ENCODE results near the gene B3GNT4. TPM values are rescaled to one million over a fixed set of nuclear protein-coding genes. Genes with fewer than 3 reads are reported as not detected.

Gene B3GNT4
- total RNA-seq, 2 donors from 2014 or later: 1.6 to 1.8 TPM

- no peak for TF ChIP-seq CTCF (conservative IDR thresholded peaks at IDR 0.05)
- no peaks in the 10 kb centered on the region for H3K27me3 ChIP-seq (ENCODE audit: control insufficient read depth, insufficient read depth, low read length, poor library complexity, severe bottlenecking)
- 93 to 95% methylated on average over 4 of the region's 4 CpGs for WGBS, 2 experiments (ENCODE audit: insufficient coverage in 1 of 2, insufficient read length in 1 of 2)
- H3K9me3 Mint-ChIP-seq: peaks cover 3% of the 10 kb centered on the region
- no peaks in the 10 kb centered on the region for H3K9me3 ChIP-seq (ENCODE audit: control insufficient read depth, low read length)
- H3K4me3 ChIP-seq (ENCODE audit: low read length): no peak overlapping the region
- H3K4me3 Mint-ChIP-seq: no peak overlapping the region
- no peaks in the 10 kb centered on the region for H3K36me3 ChIP-seq (ENCODE audit: control insufficient read depth, insufficient read depth, low read length)
- H3K27ac ChIP-seq (ENCODE audit: low read depth, low read length): no peak overlapping the region
- peaks cover 16% of the 10 kb centered on the region for H3K27me3 Mint-ChIP-seq (ENCODE audit: insufficient read depth)
- H3K36me3 Mint-ChIP-seq (ENCODE audit: low read depth): no peaks in the 10 kb centered on the region
- no peak overlapping the region for H3K27ac Mint-ChIP-seq
- no peaks in the 10 kb centered on the region for H3K4me1 ChIP-seq (ENCODE audit: control insufficient read depth, insufficient read depth, low read length)
- H3K9ac ChIP-seq (ENCODE audit: extremely low read depth, low read length, poor library complexity, severe bottlenecking): no peak overlapping the region
- no peaks in the 10 kb centered on the region for H3K4me1 Mint-ChIP-seq
- peak; percentile 21 for DNase-seq
Observed at GRCh38 chr12:122195405-122195804, 8.1 kb upstream of the B3GNT4 start.

- H3K9me3 Mint-ChIP-seq: peaks cover 3% of the 10 kb centered on the region
Observed at GRCh38 chr12:122197612-122197966, 5.9 kb upstream of the B3GNT4 start.

GRCh38 chr12:122199484-122200355, 3.8 kb upstream of the B3GNT4 start:
- no peaks in the 10 kb centered on the region for H3K9me3 ChIP-seq (ENCODE audit: control insufficient read depth, low read length)
- Mint-ChIP-seq H3K9me3 (peaks cover 3% of the 10 kb centered on the region), H3K36me3 (ENCODE audit: low read depth) (no peaks in the 10 kb centered on the region), H3K4me3 (no peak overlapping the region), H3K4me1 (peaks cover 2% of the 10 kb centered on the region), H3K27me3 (ENCODE audit: insufficient read depth) (peaks cover 45% of the 10 kb centered on the region), H3K27ac (no peak overlapping the region)
- no peaks in the 10 kb centered on the region for H3K4me1 ChIP-seq (ENCODE audit: control insufficient read depth, insufficient read depth, low read length)
- 92 to 93% methylated on average over 22 to 29 of the region's 29 CpGs for WGBS, 2 experiments (ENCODE audit: insufficient coverage in 1 of 2, insufficient read length in 1 of 2)
- no peak for TF ChIP-seq CTCF (conservative IDR thresholded peaks at IDR 0.05)
- no peak overlapping the region for H3K9ac ChIP-seq (ENCODE audit: extremely low read depth, low read length, poor library complexity, severe bottlenecking)
- H3K4me3 ChIP-seq (ENCODE audit: low read length): no peak overlapping the region
- DNase-seq: peak; percentile 53
- H3K36me3 ChIP-seq (ENCODE audit: control insufficient read depth, insufficient read depth, low read length): no peaks in the 10 kb centered on the region
- H3K27ac ChIP-seq (ENCODE audit: low read depth, low read length): no peak overlapping the region
- peaks cover 10% of the 10 kb centered on the region for H3K27me3 ChIP-seq (ENCODE audit: control insufficient read depth, insufficient read depth, low read length, poor library complexity, severe bottlenecking)

More at GRCh38 chr12:122197612-122197966, 5.9 kb upstream of the B3GNT4 start:
- Histone ChIP-seq H3K9me3 (ENCODE audit: control insufficient read depth, low read length) (no peaks in the 10 kb centered on the region), H3K36me3 (ENCODE audit: control insufficient read depth, insufficient read depth, low read length) (no peaks in the 10 kb centered on the region), H3K4me1 (ENCODE audit: control insufficient read depth, insufficient read depth, low read length) (no peaks in the 10 kb centered on the region), H3K27me3 (ENCODE audit: control insufficient read depth, insufficient read depth, low read length, poor library complexity, severe bottlenecking) (no peaks in the 10 kb centered on the region), H3K27ac (ENCODE audit: low read depth, low read length) (no peak overlapping the region), H3K4me3 (ENCODE audit: low read length) (no peak overlapping the region), H3K9ac (ENCODE audit: extremely low read depth, low read length, poor library complexity, severe bottlenecking) (no peak overlapping the region)
- DNase-seq: no peak
- Mint-ChIP-seq H3K4me1 (no peaks in the 10 kb centered on the region), H3K4me3 (no peak overlapping the region), H3K27ac (no peak overlapping the region), H3K36me3 (ENCODE audit: low read depth) (no peaks in the 10 kb centered on the region), H3K27me3 (ENCODE audit: insufficient read depth) (peaks cover 32% of the 10 kb centered on the region)
- no CpG with 5 or more reads among the region's 1 CpG for WGBS, 2 experiments (ENCODE audit: insufficient coverage in 1 of 2, insufficient read length in 1 of 2)
- TF ChIP-seq CTCF (conservative IDR thresholded peaks at IDR 0.05): no peak
